GM23338 (cell line): ENCODE measurements around the gene CNTNAP5. TPM values are rescaled to one million over a fixed set of nuclear protein-coding genes. Genes with fewer than 3 reads are reported as not detected.

Experiments used
- ATAC-seq: fragments of 200-7000 bp; cut with Tn5 transposase; 3 replicates; pipeline ENCODE4 v1.9.1; 2020
- DNase-seq: peaks from one replicate; pipeline ENCODE4 v3.0.0-alpha.2; 2015; ENCODE audit warnings: low spot score
- H2AFZ ChIP-seq: fragments of 200-600 bp; sonication (generic); 2 replicates; pipeline ENCODE4 v1.8.0; 2016; ENCODE audit warnings: antibody characterized with exemption, mild to moderate bottlenecking, moderate library complexity
- H3F3A ChIP-seq: fragments of 200-600 bp; sonication (generic); replicated peaks from 2 replicates; pipeline ENCODE4 v1.8.0; 2017; ENCODE audit warnings: antibody characterized with exemption, mixed run types, low read depth
- H3K27ac ChIP-seq: fragments of 200-600 bp; sonication (generic); 2 replicates; pipeline ENCODE4 v1.6.1; 2016; ENCODE audit warnings: low read depth
- H3K27me3 ChIP-seq: fragments of 200-600 bp; sonication (generic); 2 replicates; pipeline ENCODE4 v1.8.0; 2016; ENCODE audit warnings: mild to moderate bottlenecking, mixed run types, moderate library complexity; ENCODE audit not compliant: insufficient read depth
- H3K36me3 ChIP-seq: fragments of 200-600 bp; sonication (generic); 2 replicates; pipeline ENCODE4 v1.8.0; 2016; ENCODE audit warnings: mild to moderate bottlenecking; ENCODE audit not compliant: insufficient read depth
- H3K4me1 ChIP-seq: fragments of 200-600 bp; sonication (generic); 2 replicates; pipeline ENCODE4 v1.8.0; 2016; ENCODE audit warnings: mild to moderate bottlenecking, moderate library complexity; ENCODE audit not compliant: insufficient read depth
- H3K4me2 ChIP-seq: fragments of 200-600 bp; sonication (generic); 2 replicates; pipeline ENCODE4 v1.7.1; 2017; ENCODE audit warnings: mixed run types
- H3K4me3 ChIP-seq: fragments of 200-600 bp; sonication (generic); 2 replicates; pipeline ENCODE4 v1.6.1; 2016; ENCODE audit warnings: mixed run types
- H3K79me2 ChIP-seq: fragments of 200-600 bp; sonication (generic); replicated peaks from 2 replicates; pipeline ENCODE4 v1.8.0; 2017; ENCODE audit warnings: mild to moderate bottlenecking; ENCODE audit not compliant: insufficient read depth
- H3K9me2 ChIP-seq: fragments of 200-600 bp; sonication (generic); 2 replicates; pipeline ENCODE4 v1.8.0; 2017; ENCODE audit not compliant: insufficient read depth
- H4K20me1 ChIP-seq: fragments of 200-600 bp; sonication (generic); replicated peaks from 2 replicates; pipeline ENCODE4 v1.8.0; 2017; ENCODE audit warnings: mild to moderate bottlenecking; ENCODE audit not compliant: insufficient read depth
- H3K27ac Mint-ChIP-seq: 2 replicates; pipeline ENCODE4 v1.8.0; 2020; ENCODE audit warnings: inconsistent platforms, mild to moderate bottlenecking, moderate library complexity, mixed read lengths
- H3K27me3 Mint-ChIP-seq: 3 replicates; pipeline ENCODE4 v1.8.0; 2022; ENCODE audit warnings: low read depth, mild to moderate bottlenecking, moderate library complexity, mixed read lengths, inconsistent platforms; ENCODE audit not compliant: insufficient read depth, poor library complexity
- H3K36me3 Mint-ChIP-seq: 3 replicates; pipeline ENCODE4 v1.8.0; 2021; ENCODE audit warnings: low read depth, mild to moderate bottlenecking, inconsistent platforms, moderate library complexity, mixed read lengths
- H3K4me1 Mint-ChIP-seq: 3 replicates; pipeline ENCODE4 v1.8.0; 2020; ENCODE audit warnings: mild to moderate bottlenecking, inconsistent platforms, mixed read lengths
- H3K4me3 Mint-ChIP-seq: 3 replicates; pipeline ENCODE4 v1.8.0; 2021; ENCODE audit warnings: moderate library complexity, mild to moderate bottlenecking, inconsistent platforms, mixed read lengths
- H3K9me3 Mint-ChIP-seq: 3 replicates; pipeline ENCODE4 v1.8.0; 2020; ENCODE audit warnings: moderate library complexity, mild to moderate bottlenecking, inconsistent platforms, mixed read lengths
- EZH2phosphoT487 ChIP-seq: fragments of 200-600 bp; sonication (generic); IDR thresholded peaks from one replicate; pipeline ENCODE4 v1.8.1; 2018; ENCODE audit warnings: antibody characterized with exemption; ENCODE audit not compliant: unreplicated experiment
- NANOG ChIP-seq: IDR thresholded peaks from 2 replicates; pipeline ENCODE4 v1.6.1; 2016; ENCODE audit warnings: antibody characterized with exemption, borderline replicate concordance
- STAT1 ChIP-seq: IDR thresholded peaks from one replicate; pipeline ENCODE4 v1.6.1; 2016; ENCODE audit warnings: antibody characterized with exemption; ENCODE audit not compliant: unreplicated experiment
- ZNF114 ChIP-seq: fragments of 250-450 bp; sonication (Bioruptor Pico); IDR thresholded peaks from 2 replicates; pipeline ENCODE4 v1.5.0; 2020; ENCODE audit warnings: mild to moderate bottlenecking, moderate library complexity
- ZNF462 ChIP-seq: fragments of 250-450 bp; sonication (Bioruptor Pico); IDR thresholded peaks from 2 replicates; pipeline ENCODE4 v1.5.0; 2020; ENCODE audit warnings: mild to moderate bottlenecking, moderate library complexity
- polyA plus RNA-seq: library from polyadenylated mRNA; unstranded; fragments of >200 nt; fragmentation: Nextera tagmentation; extraction: Ambion mirVana; gene quantifications from 2 replicates; pipeline ENCODE4 v1.2.1, GENCODE V29; 2016
- total RNA-seq: library from RNA; depleted of rRNA; stranded (reverse); fragments of >200 nt; shearing (Covaris generic); gene quantifications from 2 replicates; pipeline ENCODE4 v1.2.3, GENCODE V29; 2014
- TF ChIP-seq, protein P1 (sequence below): IDR thresholded peaks from one replicate; pipeline ENCODE4 v1.6.1; 2018; ENCODE audit warnings: antibody characterized with exemption; ENCODE audit not compliant: unreplicated experiment

CNTNAP5 gene
- total and polyA plus RNA-seq, 2 experiments from 2014 or later: 0.49 to 0.50 TPM

GRCh38 chr2:124315221-124315880, 290.3 kb downstream of the CNTNAP5 start:
- DNase-seq (no peak), ATAC-seq (no peak)
- H3K4me2 ChIP-seq: no peak overlapping the region
- no peaks in the 10 kb centered on the region for H3F3A ChIP-seq
- H3K79me2 ChIP-seq: no peaks in the 10 kb centered on the region
- no peak overlapping the region for H3K4me3 ChIP-seq
- no peaks in the 10 kb centered on the region for H3K9me2 ChIP-seq
- Mint-ChIP-seq H3K27me3 (no peaks in the 10 kb centered on the region), H3K36me3 (no peaks in the 10 kb centered on the region), H3K4me3 (no peak overlapping the region), H3K27ac (no peak overlapping the region), H3K4me1 (peaks cover 16% of the 10 kb centered on the region; the same call in 2 of the 3 replicates), H3K9me3 (peaks cover 2% of the 10 kb centered on the region; the same call in 1 of the 3 replicates)
- no peaks in the 10 kb centered on the region for H3K27me3 ChIP-seq
- no peaks in the 10 kb centered on the region for H3K36me3 ChIP-seq
- no peak overlapping the region for H3K27ac ChIP-seq
- H2AFZ ChIP-seq: no peak overlapping the region
- no peaks in the 10 kb centered on the region for H4K20me1 ChIP-seq
- H3K4me1 ChIP-seq: peaks cover 2% of the 10 kb centered on the region
- TF ChIP-seq, protein P1, sequence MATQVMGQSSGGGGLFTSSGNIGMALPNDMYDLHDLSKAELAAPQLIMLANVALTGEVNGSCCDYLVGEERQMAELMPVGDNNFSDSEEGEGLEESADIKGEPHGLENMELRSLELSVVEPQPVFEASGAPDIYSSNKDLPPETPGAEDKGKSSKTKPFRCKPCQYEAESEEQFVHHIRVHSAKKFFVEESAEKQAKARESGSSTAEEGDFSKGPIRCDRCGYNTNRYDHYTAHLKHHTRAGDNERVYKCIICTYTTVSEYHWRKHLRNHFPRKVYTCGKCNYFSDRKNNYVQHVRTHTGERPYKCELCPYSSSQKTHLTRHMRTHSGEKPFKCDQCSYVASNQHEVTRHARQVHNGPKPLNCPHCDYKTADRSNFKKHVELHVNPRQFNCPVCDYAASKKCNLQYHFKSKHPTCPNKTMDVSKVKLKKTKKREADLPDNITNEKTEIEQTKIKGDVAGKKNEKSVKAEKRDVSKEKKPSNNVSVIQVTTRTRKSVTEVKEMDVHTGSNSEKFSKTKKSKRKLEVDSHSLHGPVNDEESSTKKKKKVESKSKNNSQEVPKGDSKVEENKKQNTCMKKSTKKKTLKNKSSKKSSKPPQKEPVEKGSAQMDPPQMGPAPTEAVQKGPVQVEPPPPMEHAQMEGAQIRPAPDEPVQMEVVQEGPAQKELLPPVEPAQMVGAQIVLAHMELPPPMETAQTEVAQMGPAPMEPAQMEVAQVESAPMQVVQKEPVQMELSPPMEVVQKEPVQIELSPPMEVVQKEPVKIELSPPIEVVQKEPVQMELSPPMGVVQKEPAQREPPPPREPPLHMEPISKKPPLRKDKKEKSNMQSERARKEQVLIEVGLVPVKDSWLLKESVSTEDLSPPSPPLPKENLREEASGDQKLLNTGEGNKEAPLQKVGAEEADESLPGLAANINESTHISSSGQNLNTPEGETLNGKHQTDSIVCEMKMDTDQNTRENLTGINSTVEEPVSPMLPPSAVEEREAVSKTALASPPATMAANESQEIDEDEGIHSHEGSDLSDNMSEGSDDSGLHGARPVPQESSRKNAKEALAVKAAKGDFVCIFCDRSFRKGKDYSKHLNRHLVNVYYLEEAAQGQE: no peak

- ATAC-seq (no peak), DNase-seq (no peak)
- Histone ChIP-seq H3K27me3 (no peaks in the 10 kb centered on the region), H3K4me2 (no peak overlapping the region), H3K9me2 (no peaks in the 10 kb centered on the region), H3K4me1 (peaks cover 8% of the 10 kb centered on the region), H3K27ac (no peak overlapping the region), H3K36me3 (no peaks in the 10 kb centered on the region), H3F3A (no peaks in the 10 kb centered on the region), H3K4me3 (no peak overlapping the region), H2AFZ (no peak overlapping the region), H3K79me2 (no peaks in the 10 kb centered on the region), H4K20me1 (no peaks in the 10 kb centered on the region)
- Mint-ChIP-seq H3K36me3 (no peaks in the 10 kb centered on the region), H3K27me3 (no peaks in the 10 kb centered on the region), H3K4me3 (no peak overlapping the region), H3K4me1 (peaks cover 20% of the 10 kb centered on the region), H3K9me3 (peaks cover 2% of the 10 kb centered on the region; the same call in 1 of the 3 replicates), H3K27ac (no peak overlapping the region)
- TF ChIP-seq ZNF114 (CRISPR knock-in tag) (no peak), NANOG (no peak), EZH2phosphoT487 (no peak), ZNF462 (CRISPR knock-in tag) (no peak), STAT1 (no peak)
- TF ChIP-seq, protein P1: no peak
These were observed 291.0 kb downstream of the CNTNAP5 start for GRCh38 chr2:124316133-124316532.
